Thymus (tissue), 14 donors: ENCODE measurements around the gene CEP72. TPM values are rescaled to one million over a fixed set of nuclear protein-coding genes. Genes with fewer than 3 reads are reported as not detected.

Source experiments
- DNase-seq, 9 donors: peaks; one replicate each; pipeline ENCODE4 v3.0.0-alpha.2; 2013; ENCODE audit warnings: low spot score in 9 of 9, low read depth in 6 of 9, missing footprints in 1 of 9
- H3K27ac ChIP-seq, 2 donors: one replicate each; pipeline ENCODE4 v1.5.1; 2013; ENCODE audit warnings: control low read depth in 1 of 2, low read depth in 1 of 2, low read length in 1 of 2, mild to moderate bottlenecking in 1 of 2, moderate library complexity in 1 of 2
- H3K27me3 ChIP-seq, 2 donors: one replicate each; pipeline ENCODE4 v1.5.1; 2013; ENCODE audit warnings: low read length in 1 of 2; ENCODE audit not compliant: control insufficient read depth in 2 of 2, insufficient read depth in 1 of 2
- H3K36me3 ChIP-seq, 2 donors: one replicate each; pipeline ENCODE4 v1.5.1; 2013; ENCODE audit warnings: low read length in 1 of 2, mild to moderate bottlenecking in 1 of 2, moderate library complexity in 1 of 2; ENCODE audit not compliant: control insufficient read depth in 2 of 2, insufficient read depth in 2 of 2
- H3K4me1 ChIP-seq, 2 donors: one replicate each; pipeline ENCODE4 v1.5.1; 2013; ENCODE audit warnings: low read length in 2 of 2; ENCODE audit not compliant: control insufficient read depth in 2 of 2, insufficient read depth in 2 of 2
- H3K4me3 ChIP-seq, 2 donors: one replicate each; pipeline ENCODE4 v1.5.1; 2013; ENCODE audit warnings: low read length in 2 of 2, control low read depth in 1 of 2, mild to moderate bottlenecking in 1 of 2
- H3K9me3 ChIP-seq, 2 donors: one replicate each; pipeline ENCODE4 v1.5.1; 2013; ENCODE audit warnings: low read length in 1 of 2, mild to moderate bottlenecking in 1 of 2; ENCODE audit not compliant: control insufficient read depth in 2 of 2, insufficient read depth in 1 of 2
- WGBS: extraction: QIAGEN DNeasy Blood & Tissue Kit; methylation state at CpG from one replicate; pipeline ENCODE4 v1.1.7; 2013; 5-methylcytosine and 5-hydroxymethylcytosine counted together
- long read RNA-seq, 10 donors: transcript quantifications; one replicate each; lab custom pipeline, GENCODE V29; 2026
- polyA plus RNA-seq: library from polyadenylated mRNA; stranded (reverse); fragments of 200-250 nt; gene quantifications from one replicate; pipeline ENCODE4 v1.2.3, GENCODE V29; 2013
- total RNA-seq: library from RNA; stranded (reverse); fragments of 120-200 nt; gene quantifications from one replicate; pipeline ENCODE4 v1.2.4, GENCODE V29; 2013
- donor health status: healthy.

CEP72 gene, protein sequence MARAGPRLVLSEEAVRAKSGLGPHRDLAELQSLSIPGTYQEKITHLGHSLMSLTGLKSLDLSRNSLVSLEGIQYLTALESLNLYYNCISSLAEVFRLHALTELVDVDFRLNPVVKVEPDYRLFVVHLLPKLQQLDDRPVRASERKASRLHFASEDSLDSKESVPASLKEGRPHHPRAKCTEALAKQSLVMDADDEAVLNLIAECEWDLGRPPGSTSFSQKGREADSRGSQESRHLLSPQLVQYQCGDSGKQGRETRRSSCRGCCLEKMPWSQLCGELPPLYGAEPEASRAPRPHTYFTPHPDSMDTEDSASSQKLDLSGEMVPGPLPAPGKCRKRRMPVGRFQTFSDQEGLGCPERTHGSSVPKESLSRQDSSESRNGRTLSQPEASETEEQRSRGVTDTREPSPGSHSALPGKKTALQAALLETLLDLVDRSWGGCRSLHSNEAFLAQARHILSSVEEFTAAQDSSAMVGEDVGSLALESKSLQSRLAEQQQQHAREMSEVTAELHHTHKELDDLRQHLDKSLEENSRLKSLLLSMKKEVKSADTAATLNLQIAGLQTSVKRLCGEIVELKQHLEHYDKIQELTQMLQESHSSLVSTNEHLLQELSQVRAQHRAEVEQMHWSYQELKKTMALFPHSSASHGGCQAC
- total RNA-seq (6.0 TPM), polyA plus RNA-seq (5.0 TPM)
- long read RNA-seq, donor 1, result 0 reads
- long read RNA-seq, donor 2, result 0 reads
- long read RNA-seq, donor 3, partial matches to known transcripts, result 0 of 3 reads
- long read RNA-seq, donor 3, other reads (novel, unspliced or antisense), result 0 of 3 reads
- long read RNA-seq, donor 4, partial matches to known transcripts, result 0 of 1 reads
- long read RNA-seq, donor 4, other reads (novel, unspliced or antisense), result 0 of 1 reads
- long read RNA-seq, donor 5, result 0 reads
- long read RNA-seq, donor 6, partial matches to known transcripts, result 49 of 54 reads
- long read RNA-seq, donor 6, other reads (novel, unspliced or antisense), result 5 of 54 reads
- long read RNA-seq, donor 7, result 0 reads
- long read RNA-seq, donor 8, partial matches to known transcripts, result 0 of 1 reads
- long read RNA-seq, donor 8, other reads (novel, unspliced or antisense), result 0 of 1 reads
- long read RNA-seq, donor 9, partial matches to known transcripts, result 0 of 2 reads
- long read RNA-seq, donor 9, other reads (novel, unspliced or antisense), result 0 of 2 reads
- long read RNA-seq, donor 10, result 0 reads

DNA sequence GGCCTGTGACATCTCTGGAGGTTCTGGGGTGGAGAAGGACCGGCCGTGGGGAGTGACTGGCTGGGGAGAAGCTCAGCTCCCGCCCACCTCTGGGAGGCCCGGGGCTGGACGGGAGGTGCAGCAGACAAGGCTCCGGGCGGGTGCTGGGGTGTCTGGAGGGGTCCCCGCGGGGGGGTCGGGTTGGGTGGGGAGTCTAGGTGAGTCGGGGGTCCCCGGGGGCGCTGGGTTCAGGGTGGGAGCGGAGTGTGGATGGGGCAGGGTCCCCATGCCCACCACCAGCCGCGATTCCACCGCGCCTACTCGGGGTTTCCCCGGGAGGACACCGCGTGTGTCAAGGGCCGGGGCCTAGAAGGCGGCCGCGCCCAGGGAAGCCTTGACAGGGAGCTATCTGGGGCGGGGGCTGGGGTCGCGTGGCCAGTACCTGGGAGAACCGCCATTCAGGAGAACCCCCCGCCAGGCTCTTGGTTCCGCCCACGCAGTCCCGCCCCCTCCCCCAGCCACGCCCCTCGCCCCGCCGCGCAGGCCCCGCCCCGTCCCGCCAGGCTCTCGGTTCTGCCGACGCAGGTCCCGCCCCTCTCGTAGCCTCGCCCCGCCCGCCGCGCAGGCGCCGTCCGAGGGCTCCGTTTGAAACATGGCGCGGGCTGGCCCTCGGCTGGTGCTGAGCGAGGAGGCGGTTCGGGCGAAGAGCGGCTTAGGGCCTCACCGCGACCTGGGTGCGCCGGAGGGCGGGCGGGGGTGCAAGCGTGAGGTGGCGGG lies at the start of gene CEP72:
Gene CEP72 (plus strand): TSS at position 610 of the 756 bp plus-strand sequence. CDS start 22 bp downstream, at position 632.
- peak within 1 kb of the TSS; percentile 65 to 87 for H3K4me3 ChIP-seq
- peaks cover 12 to 15% of the 10 kb centered on the region in 2 donors for H3K4me1 ChIP-seq
- under 1% methylated on average over 72 of the region's 72 CpGs for WGBS
- peak; percentile 34 to 90 (median 79) for DNase-seq
- no peak within 1 kb of the TSS for H3K27ac ChIP-seq
- H3K27me3 ChIP-seq, result peaks cover 0 to 5% of the 10 kb centered on the region in 2 donors
- peaks cover 0 to 7% of the 10 kb centered on the region in 2 donors for H3K9me3 ChIP-seq
- H3K36me3 ChIP-seq, result peaks cover 0 to 4% of the 10 kb centered on the region in 2 donors

DNA sequence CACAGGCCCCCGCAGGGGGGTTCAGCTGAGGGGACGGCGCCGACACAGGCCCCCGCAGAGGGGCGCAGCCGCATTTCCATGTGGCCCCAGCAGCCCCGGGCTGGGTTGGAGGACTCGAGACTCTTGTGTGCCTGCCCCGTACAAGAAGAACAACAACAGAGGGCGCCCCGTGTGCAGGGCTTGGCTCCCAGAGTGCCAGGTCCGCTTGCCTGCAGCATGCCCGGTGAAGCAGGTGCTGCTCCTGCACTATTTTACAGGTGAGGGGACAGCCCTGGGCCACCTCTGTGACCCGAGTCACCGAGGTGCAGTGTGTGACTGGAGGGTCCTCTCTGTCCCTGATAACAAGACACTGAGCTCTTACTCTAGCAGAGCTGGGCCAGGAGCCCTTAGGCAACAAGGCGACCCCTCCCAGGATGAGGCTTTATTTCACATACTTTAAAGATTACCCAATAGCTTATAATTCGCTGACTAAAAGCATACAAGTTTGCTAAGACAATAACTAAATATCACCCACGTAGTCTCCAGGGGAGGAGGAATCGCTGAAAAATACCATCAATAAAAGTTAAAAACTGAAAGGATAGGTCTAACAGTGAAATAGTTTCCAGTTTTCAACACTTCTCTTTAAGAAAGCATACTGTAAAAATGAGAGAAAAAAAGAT lies 46.2 kb upstream of the CEP72 start:
- Histone ChIP-seq H3K27me3 (peaks cover 5 to 32% of the 10 kb centered on the region in 2 donors), H3K4me3 (no peak overlapping the region), H3K27ac (no peak overlapping the region), H3K9me3 (no peaks in the 10 kb centered on the region), H3K4me1 (no peaks in the 10 kb centered on the region), H3K36me3 (no peaks in the 10 kb centered on the region)
- 53% methylated on average over 20 of the region's 20 CpGs for WGBS
- DNase-seq, result no peak

DNA sequence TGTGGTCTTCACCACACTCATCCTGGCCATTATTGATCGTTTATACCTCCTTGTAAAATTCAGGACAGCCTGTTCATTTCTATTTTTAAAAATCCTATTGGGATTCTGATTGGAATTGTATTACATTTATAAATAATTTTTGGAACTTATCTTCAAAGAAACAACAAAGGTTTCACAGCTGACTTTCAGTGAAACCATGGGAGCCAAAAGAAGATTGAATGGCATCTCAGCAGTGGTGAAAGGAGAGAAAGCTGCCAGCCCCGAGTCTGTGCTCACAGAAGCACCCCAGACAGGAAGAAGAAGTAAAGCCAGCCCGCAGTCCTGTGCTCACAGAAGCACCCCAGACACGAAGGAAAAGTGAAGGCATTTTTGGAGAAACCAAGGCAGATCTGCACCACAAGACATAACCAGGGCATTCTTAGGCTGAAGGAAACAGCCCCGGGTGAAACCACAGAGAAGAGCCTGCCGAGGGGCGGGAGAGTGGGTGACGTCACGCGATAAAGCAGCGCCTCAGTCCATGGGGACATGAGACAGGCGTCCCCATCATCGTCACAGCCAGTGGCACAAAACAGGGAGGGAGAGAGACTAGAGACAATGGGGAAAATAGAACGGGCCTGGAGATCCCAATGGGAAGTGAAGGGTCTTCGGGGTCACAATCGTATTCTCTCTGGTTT lies 45.4 kb upstream of the CEP72 start:
- H3K4me1 ChIP-seq, result no peaks in the 10 kb centered on the region
- peaks cover 5 to 26% of the 10 kb centered on the region in 2 donors for H3K27me3 ChIP-seq
- no peak overlapping the region for H3K4me3 ChIP-seq
- no peak overlapping the region for H3K27ac ChIP-seq
- WGBS, result 91% methylated on average over 16 of the region's 16 CpGs
- no peaks in the 10 kb centered on the region for H3K9me3 ChIP-seq
- no peak for DNase-seq
- no peaks in the 10 kb centered on the region for H3K36me3 ChIP-seq

DNA sequence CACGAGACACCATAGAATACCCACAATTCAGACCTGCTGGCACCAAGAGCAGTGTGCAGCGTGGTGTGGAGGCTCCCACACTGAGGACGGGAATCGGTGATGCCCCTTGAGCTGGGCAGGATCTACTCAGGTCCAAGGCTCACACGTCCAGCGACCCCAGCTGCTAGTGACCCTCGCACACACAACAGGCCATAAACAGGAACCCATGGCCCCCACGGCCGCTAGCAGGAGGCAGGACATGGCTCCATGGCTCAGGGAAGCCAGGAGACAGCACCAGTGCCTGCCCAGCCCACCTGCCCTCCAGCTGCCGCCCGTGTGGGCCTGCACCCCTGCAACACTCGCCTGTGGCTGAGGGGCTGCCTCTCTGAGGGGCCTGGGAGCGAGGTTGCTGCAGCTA lies 44.5 kb upstream of the CEP72 start:
- Histone ChIP-seq H3K9me3 (no peaks in the 10 kb centered on the region), H3K36me3 (no peaks in the 10 kb centered on the region), H3K4me1 (no peaks in the 10 kb centered on the region), H3K27me3 (peaks cover 5 to 30% of the 10 kb centered on the region in 2 donors), H3K27ac (no peak overlapping the region), H3K4me3 (no peak overlapping the region)
- DNase-seq, result no peak
- 88% methylated on average over 13 of the region's 13 CpGs for WGBS

DNA sequence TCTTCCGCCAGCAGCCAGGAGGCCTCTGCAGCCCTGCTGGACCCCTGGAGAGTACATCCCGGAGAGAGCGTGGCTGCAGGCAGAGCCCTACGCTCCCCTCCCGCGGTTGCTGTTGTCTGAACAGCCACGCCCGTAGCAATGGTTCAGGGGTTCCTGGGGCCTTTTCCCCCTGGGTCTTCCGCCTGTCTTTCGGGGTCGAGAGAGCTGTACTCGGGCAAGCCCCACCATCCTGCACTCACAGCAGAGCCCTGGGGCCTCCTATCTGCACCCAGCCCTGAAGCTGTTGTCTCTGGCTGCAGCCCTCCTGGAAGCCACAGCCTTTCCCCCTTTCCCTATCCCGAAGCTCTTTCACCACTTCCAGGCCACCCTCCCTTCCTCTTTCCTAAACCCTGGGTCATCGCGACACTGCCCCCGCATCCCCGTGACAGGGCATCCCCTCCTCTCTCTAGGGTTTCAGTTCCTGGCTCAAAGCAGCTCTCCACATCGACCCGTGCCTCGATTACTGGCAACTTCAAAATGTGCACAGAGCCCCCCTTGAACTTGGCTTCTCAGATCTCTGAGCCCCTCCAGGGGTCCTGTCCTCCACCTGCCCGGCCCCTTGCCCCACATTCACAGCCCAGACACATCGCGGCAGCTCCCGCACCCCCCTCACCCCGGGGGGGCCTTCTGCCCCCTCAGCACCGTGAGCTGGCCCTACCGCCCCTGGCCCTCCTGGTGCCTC lies 43.9 kb upstream of the CEP72 start:
- DNase-seq, result no peak
- Histone ChIP-seq H3K9me3 (no peaks in the 10 kb centered on the region), H3K36me3 (no peaks in the 10 kb centered on the region), H3K4me3 (no peak overlapping the region), H3K4me1 (no peaks in the 10 kb centered on the region), H3K27me3 (peaks cover 5 to 30% of the 10 kb centered on the region in 2 donors), H3K27ac (no peak overlapping the region)
- WGBS, result 79% methylated on average over 27 of the region's 27 CpGs

DNA sequence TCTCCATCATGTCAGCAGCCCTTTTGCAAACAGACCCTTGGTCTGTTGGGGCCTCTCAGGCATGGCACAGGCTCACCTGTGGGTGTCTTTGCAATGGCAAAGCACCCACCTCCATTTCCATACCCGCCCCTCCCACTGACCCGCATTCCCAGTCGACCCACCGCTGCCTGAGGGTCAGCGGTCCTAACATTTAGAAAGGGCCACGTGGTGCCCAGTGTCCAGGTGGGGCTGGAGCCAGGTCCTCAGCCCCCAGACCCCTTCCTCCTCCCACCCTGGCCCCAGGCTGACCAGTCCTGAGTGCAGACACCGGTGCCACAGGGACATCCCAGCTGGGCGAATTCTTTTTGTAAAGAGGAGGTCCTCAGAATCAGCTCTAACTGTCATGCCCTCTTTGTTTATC lies 43.3 kb upstream of the CEP72 start:
- no peak overlapping the region for H3K27ac ChIP-seq
- no peak for DNase-seq
- no peaks in the 10 kb centered on the region for H3K9me3 ChIP-seq
- H3K4me3 ChIP-seq, result no peak overlapping the region
- 88% methylated on average over 8 of the region's 8 CpGs for WGBS
- no peaks in the 10 kb centered on the region for H3K4me1 ChIP-seq
- H3K36me3 ChIP-seq, result no peaks in the 10 kb centered on the region
- H3K27me3 ChIP-seq, result peaks cover 5 to 32% of the 10 kb centered on the region in 2 donors

DNA sequence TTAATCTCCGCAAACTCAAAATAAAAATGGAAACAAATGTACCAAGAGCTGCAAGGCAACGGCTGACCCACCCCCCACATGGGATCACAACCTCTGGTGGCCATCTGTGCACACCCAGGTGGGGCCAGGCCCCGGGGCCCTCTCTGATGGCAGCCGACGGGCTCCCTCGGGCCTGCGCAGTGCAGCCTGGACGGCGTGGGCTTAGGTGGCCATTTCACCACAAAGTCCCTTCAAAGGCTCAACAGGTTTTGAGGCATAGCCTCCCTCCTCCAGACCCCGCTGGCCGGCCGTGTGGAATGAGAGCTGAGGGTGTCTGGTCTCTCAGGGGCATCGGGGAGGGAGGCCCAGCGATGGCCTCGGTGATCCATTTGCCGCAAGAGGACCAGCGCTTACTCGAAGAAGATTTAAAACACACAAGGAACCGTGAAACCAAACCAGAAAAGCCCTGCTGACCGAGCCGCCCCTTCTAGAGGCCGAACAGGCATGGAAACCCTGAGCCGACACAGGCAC lies 42.7 kb upstream of the CEP72 start:
- no peak for DNase-seq
- H3K27ac ChIP-seq, result no peak overlapping the region
- H3K4me1 ChIP-seq, result no peaks in the 10 kb centered on the region
- H3K4me3 ChIP-seq, result no peak overlapping the region
- no peaks in the 10 kb centered on the region for H3K9me3 ChIP-seq
- no peaks in the 10 kb centered on the region for H3K36me3 ChIP-seq
- H3K27me3 ChIP-seq, result peaks cover 5 to 36% of the 10 kb centered on the region in 2 donors
- 94% methylated on average over 23 of the region's 23 CpGs for WGBS
